Umbilical cord (tissue), 2 donors: ENCODE measurements around the gene EEF1G. TPM values are rescaled to one million over a fixed set of nuclear protein-coding genes. Genes with fewer than 3 reads are reported as not detected.
"Not testable (repeated sequence)": the region's sequence is repeated elsewhere in the genome, so short reads cannot be mapped to it uniquely, and the experiment has no call there.

ENCODE experiments used
- DNase-seq: peaks from one replicate; pipeline ENCODE4 v3.0.0-alpha.2; 2015; ENCODE audit warnings: low spot score
- total RNA-seq: library from RNA; depleted of rRNA; stranded (reverse); fragments of >200 nt; gene quantifications from one replicate; pipeline ENCODE4 v1.2.3, GENCODE V29; 2014; ENCODE audit warnings: low replicate concordance; ENCODE audit not compliant: insufficient read depth

The EEF1G gene
- total RNA-seq, 1 donor from 2014 or later, result 944 TPM

DNA sequence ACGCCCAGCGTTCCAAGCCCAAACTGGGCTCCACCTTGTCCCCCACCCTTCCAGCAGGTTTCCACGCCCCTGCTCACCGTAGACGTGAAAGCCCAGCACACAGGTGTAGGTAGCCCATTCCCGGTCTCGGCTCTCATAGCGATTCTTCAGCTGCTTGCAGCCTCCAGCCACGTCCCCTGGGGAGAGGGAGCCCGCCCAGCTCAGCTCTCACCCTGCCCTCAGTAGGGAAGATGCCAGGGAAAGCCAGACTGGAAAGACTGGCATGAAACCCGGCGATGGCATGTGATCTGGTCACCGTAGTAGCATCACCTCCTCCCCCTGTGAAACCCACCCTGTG is 29.3 kb upstream of the EEF1G start:
- no peak for DNase-seq

DNA sequence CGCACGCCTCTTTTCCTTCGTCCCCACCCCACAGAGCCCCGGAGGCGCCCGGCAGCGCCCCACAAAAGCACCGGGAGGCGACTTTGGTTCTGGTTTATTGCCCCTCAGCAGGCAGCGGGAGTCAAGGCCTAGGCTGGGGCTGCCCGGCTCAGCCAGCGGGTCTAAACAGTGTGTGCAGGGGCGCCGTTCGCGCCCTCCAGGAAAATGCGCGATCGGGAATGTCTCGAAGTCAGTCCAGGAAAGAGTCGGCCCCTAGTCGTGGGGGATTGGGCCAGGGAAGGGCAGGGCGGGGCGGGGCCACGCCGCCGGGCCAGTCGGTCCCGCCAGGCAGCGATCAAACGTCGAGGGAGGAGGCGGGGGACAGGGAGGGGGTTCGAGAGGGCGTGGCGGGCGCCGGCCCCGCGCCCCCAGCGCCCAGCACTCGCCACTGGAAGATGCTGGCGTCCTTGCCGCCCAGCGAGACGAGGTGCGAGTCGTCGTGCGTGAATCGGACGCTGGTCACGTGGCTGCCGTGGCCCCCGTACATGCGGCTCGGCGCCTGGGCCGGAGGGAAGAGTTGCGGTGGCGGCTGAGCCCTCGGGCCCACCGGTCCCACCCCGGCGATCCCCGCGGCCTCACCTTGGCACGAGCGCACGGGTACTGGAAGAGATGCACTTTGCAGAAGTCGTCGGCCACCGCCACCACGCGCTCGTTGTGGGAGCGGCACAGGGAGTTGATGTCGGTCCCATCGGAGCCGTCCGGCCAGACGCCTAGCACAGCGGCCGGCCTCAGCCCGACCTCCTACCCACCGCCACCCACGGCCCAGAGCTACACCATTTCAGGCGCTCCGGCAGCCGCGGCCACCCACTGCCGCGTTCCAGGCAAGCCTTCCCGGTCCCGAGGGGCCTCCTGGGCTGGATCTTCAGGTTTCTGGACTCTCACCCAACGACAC is 28.7 kb upstream of the EEF1G start:
- DNase-seq, result peak; percentile 88

DNA sequence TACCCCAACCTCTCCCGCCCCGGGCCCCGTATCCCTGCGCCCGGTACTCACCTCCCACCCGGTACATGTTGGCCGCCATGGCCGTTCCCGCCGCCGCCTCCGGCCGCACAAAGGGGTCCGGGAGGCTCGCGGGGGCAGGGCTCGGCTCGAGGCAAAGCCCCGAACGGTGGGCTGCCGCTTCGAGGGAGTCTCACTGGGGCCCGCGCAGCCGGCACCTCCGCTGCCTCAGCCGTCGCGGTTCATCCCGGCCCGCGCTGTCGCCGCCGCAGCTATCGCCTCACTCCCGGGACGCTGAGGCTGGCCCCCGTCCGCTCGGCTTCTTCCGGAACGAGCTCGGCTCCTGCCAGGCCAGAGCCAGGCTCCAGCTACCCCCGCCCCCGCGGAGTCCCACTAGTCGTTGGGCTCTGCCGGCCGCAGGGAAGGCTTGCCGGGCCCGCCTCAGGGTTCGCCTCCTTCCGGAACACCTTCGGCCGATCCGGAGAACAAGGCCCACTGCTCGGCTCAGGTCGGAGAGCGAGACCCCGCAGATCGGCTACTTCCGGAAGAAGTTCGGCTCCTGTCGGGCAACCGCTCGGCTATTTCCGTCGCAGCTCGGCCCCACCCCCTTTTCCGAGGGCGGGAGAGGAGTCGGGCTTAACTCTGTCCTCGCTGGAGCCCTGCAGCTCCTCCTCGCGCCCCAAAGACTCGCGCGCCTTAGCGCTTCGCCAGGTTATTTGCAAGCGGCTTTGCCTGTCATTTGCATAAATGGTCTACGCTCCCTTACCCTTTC is 27.9 kb upstream of the EEF1G start, which contains the start of gene MTA2:
MTA2 (minus strand) TSS at position 494 of the 769 bp plus-strand sequence; CDS start at position 79, 415 bp downstream.
- DNase-seq, result peak; percentile 99

DNA sequence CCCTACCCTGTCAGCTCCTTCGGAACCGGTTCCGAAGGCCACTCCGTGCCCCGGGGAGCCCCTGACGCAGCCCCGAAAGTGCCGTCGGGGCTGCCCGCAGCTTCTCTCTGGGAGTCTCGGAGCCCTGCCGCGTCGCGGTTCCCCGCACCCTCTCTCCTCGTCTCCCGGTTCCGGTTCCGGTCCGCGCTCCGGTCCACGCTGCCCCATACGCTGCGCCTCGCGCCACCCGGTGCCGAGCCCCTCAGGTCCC is 27.4 kb upstream of the EEF1G start:
- no peak for DNase-seq

DNA sequence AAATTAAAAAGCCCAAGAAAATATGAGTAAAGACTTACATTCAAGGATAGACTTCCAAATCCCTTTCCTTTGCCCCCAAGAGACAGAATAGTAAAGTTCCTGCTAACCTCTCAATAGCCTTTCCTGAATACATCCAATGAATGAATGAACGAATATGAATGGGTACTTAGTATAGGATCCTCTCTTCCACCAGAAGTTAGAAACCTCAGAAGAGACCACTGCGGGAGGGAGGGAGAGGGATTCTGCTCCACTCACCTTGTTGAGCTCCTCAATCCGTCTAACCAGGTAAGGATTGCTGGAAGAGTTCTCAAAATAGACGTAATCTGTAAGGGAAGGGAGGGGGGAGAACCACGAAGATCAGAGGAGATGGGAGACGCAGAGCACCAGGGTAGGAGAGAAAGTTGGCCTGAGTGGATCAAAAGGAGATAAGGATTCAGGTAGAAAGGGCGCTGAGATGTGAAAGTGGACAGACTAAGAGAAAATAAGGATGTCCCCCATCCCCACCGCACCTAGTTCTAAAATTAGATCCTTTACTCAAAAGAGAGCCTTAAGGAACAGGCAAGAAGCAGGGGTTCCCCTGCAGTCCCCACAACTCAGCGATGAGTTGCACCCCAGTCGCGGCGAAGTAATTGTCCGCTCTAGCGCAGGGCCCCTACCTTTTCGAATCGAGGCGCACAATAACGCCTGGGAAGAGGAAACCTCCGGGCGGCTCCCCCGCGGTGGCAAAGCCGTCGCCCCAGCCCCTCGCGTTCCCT is 26.9 kb upstream of the EEF1G start:
- DNase-seq, result no peak

DNA sequence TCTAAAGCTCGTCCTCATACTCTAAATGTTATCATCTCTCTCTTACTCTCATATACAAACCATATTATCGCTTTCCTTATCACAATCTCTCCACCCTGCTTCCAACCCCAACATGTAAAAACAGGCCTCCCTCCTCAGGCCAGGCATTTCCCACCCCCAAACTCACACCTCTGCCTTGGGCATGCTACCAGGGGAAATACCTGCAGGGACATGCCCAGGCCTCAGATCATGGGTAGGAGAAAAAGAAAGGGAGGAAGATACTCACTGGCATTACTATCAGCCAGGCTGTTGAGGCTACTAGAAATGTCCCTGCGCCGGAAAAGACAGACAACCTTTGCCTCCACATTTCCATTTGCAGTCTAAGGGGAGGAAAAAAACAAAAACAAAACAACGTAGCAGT is 26.2 kb upstream of the EEF1G start:
- peak; percentile 71 for DNase-seq

DNA sequence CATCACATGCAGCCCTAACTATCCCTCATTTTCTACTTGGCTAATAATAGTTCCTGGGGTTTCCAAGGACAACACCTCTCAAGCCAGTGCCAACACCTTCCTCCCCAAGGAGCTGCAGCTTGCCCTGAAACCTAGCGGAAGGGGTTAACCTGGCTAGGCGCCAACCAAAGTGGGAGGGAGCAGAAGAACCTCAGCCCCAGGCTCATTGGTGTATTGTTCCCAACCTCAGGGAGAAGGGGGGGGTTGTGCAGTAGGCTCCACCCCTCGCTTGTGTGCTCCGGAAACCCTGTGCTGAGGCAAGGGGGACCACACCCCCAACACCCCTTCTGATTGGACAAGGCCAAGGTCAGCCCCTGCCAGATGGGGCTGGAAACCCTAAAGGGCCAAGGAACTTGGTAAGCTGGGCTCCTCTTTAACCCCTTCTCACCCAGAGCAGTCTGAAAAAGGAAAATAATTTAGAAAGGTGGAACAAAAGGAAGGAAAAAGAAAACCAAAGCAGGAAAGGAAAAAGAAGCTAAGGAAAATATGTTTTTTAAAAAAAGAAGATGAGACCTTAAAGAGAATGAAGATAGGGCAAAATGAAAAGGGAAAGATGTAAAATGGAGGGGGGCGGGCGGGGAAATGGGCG is 25.5 kb upstream of the EEF1G start:
- peak; percentile 98 for DNase-seq

DNA sequence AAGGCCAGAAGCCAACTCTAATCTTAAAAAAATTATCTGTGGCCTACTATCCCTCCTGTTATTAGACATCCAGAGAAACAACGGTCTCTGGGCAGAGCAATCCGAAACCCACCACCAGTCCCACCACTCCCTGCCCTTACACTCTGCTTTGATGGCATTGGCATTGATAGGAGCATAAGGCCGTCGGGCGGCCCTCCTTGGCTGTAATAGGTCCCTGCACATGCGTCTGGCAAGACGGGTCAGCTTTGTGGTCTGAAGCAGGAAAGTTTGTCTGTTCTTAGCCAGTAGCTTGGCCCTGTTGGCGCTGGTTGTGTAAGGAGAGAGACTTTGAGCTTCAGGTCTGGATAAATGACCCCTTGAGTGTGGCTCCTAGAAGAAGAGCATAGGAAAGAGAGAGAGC is 21.4 kb upstream of the EEF1G start:
- DNase-seq, result no peak

DNA sequence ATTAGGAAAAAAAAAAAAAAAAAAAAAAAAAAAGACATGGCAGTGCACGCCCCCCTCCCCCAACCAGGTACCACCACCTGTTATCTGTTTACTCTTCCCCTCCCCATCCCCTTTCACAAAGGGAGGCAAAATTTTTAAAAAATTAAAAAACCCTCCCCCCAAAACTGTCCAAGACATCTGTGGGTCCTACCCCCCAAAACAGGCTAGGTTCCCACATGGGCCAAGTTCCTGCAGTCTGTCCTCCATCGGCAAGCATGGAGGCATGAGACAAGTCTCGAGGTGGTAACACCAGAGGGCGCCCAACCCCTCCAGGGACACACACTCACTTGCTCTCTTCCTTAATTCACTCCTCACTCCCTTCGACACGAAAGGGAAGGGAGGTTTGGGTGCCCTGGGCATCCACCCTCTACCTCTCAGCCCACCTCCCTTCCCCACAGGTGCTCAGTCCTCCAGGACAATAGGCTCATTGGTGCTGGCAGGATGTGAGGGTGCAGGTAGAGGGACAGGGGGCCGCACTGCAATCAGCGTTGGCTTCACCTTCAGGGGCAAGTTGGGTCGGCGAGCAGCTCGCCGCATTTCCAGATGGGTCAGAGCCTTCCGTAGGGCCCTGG is 19.8 kb upstream of the EEF1G start:
- DNase-seq, result peak; percentile 71

DNA sequence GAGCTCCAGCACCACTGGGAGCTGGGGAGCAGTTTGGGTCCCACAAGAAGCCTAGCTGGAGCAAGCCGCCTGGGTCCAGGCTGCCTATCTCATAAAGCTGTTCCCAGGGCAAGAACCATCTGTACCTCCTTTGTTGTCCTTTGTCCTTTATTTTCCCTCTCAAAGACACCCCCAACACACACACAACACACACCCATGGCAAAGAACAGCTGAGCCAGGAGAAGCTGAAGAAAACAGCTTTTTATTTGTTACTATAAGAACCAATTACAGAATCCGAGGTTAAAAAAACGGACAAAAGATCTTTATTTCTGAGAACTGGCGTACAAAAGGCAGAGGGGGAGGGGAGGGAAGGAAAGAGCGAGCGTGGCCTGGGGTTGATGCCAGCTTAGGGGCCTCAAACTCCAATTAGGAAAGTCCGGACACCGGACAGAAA is 19.3 kb upstream of the EEF1G start:
- no peak for DNase-seq

DNA sequence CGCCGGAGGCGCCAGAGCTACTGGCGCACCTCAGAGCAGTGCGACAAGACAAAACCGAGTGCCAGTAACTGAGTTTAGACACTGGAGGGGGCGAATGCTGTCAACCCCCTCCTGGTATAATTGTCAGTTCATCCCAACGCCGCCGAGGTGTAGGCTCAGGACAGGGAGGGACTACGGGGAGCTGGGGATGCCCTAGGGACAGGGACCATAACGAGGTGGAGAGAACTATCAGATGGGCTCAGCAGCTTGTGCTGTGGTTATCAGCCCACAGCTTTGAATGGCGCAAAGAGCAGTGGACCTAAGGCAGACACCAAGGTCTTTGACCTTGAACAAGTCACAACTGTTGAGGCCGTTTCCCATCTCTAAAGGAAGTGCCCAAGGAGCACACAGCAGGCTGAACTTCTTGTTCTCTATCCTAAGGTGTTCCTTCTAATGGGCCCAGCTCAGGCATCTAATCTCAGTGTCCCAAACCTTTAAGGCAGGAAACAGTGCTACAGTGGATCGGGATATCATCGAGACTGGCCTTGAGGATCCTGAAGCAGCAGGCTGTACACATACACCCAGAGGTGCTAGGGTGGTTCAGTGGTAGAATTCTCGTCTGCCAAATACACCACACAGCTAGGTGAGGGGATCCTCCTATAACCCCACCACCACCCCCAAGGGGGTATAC is 18.6 kb upstream of the EEF1G start:
- DNase-seq, result no peak

DNA sequence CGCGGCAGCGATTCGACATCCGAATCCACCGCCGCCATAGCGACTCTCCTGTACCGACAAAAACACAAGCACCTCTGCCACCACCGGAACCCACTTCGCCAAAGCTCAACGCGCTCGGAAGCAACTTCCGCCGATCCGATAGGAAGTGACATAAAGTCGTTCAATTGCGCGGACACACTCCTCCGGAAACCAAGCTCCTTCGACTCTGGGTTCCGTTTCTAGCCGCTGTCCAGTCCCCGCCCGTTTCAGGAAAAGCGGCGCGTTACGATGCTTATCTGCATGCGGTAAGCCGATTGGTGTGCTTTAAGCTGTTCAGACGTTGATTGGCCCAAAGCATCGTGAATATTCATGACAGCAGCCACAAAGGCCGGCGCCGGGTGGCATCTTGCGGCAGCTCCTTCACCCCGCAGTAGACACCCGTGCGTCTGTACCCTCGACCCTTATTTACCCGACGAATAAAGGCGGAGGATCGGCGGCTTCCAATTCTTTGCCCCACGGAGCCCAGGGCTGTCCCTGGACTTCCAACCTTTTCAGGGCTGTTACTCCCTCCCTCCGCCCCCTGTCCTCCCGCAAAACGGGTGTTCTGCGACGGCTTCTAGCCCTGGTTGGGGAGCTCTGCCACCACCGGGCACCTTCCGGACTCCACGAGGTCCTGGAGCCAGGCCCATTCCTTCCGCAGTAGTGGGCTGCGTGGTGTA is 17.9 kb upstream of the EEF1G start, which contains the start of gene TUT1:
TUT1 (minus strand) TSS at position 76 of the 698 bp plus-strand sequence; CDS start at position 38, 38 bp downstream.
- DNase-seq, result peak; percentile 99

DNA sequence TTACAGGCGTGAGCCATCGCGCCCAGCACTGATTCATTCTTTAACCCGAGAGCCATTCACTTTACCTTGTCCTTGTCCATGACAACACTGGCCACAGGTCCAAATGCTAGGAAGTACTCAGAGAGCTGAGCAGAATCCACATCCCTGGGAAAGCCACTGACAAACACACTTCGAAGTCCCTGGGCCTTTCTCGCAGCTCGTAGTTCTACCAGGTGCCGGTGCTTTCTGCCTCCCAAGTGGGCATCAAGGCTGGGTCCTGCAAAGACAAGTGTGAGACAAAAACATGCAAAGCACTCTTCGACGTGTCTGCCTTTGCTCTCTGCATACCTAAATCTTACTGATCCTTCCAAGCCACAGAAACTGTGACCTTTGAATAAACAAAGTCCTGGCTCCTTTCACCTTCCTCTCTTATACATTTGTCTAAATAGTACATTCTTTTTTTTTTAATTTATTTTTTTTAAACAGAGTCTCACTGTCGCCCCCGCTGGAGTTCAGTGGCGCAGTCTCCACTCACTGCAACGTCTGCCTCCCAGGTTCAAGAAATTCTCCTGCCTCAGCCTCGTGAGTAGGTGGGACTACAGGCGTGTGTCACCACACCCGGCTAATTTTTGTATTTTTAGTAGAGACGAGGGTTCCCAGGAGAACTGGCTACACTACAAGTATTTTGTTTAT is 15.4 kb upstream of the EEF1G start:
- no peak for DNase-seq

DNA sequence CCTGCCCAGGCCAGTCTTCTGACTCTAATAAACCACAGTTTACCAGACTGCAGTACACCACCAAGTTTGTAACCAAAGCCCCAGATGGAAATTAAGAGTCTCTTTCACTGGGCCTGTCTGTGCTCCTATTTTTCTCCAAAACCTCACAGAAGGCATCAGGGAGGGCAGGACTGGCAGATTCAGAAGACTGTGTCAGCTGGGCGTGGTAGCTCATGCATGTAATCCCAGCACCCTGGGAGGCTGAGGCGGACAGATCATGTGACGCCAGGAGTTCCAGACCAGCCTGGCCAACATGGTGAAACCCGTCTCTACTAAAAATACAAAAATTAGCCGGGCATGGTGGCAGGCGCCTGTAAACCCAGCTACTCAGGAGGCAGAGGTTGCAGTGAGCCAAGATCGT is 11.7 kb upstream of the EEF1G start:
- not testable (repeated sequence) for DNase-seq

DNA sequence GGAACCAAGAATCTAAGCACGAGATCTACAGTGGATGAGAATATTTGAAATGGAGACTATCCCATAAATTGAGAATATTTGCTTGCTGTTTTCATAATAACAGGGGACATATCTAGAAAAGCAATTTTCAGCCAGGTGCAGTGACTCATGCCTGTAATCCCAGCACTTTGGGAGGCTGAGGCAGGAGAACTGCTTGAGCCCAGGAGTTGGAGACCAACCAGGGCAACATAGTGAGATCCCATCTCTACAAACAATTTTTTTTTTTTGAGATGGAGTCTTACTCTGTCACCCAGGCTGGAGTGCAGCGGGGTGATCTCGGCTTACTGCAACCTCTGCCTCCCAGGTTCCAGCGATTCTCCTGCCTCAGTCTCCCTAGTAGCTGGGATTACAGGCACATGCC is 8.0 kb upstream of the EEF1G start:
- DNase-seq, result not testable (repeated sequence)

DNA sequence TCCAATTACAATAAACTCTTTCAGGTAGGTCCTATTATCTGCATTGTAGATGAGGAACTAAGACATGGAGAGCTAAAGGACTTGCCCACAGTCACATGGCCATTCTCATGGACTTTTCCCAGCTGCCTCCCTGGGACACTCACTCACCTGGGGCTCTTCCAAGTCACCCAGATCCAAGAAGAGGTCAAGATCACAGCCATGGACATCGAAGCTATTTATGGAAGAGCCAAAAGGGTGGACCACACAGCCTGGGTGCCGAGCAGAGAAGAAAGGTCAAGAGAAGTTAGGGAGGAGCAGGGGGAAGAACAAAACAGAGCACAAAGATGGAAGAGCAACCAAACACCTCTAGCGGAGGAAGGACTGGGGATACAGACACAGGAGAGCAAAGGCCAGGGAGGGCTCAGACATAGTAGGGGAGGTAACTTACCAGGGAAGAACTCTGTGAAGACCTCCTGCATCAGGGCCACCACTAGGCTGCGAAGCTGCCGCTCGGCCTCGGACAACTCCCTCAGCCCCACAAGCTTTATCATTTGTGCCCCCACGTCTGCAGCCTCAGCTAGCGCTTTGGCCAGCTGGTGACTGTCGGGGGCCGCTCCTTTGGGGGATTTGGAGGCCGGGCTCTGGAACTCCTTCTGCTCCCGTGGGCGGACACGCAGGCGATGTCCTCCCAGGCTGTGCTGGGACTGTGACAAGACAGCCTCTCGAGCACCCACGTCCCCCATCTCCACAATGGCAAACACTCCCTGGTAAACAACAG is 7.4 kb upstream of the EEF1G start:
- DNase-seq, result no peak

DNA sequence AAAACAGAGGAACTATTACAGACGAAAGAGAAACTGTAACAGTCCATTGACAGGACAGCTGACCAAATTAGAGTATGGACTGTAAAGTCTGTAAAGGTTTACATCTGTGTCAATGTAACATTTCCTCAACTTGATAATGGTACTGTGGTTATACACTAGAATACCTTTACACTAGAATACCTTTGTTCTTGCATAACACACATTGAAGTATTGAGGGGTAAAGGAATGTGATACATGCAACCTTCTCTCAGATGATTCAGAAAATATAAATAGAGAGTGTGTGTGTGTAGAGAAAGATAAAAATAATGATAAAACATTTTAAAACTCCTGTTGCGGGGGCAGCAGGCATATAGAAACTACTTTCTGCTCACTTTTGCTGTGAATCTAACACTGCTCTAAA is 5.6 kb upstream of the EEF1G start:
- DNase-seq, result no peak

DNA sequence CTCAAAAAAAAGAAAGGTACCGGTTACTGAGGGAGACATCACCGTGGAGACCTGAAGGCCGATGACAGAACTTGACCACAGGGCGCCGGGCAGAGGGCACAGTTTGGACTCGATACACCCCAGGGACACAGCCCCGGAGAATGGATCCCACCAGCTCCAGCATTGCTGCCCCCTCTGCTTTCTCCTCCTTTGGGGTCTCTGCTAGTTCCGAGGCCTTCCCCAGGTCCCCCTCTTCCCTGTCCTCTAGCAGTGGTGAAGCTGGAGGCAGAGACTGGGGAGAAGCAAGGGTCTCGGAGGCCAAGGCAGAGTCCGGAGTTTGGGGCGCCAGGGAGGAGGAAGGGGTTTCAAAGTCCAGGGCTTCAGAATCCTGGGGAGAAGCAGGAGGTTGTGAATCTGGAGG is 4.8 kb upstream of the EEF1G start:
- DNase-seq, result no peak
